ENCODE measurements around the gene RIMS1. TPM values are rescaled to one million over a fixed set of nuclear protein-coding genes. Genes with fewer than 3 reads are reported as not detected.

RIMS1 gene
- total RNA-seq, 4 donors from 2014 or later = 0.17 to 0.89 (median 0.44) TPM

- Histone ChIP-seq H3K27me3 (no peaks in the 10 kb centered on the region), H3K4me3 (replicated peaks in 1 of 3) (no peak overlapping the region), H3K9me3 (no peaks in the 10 kb centered on the region), H3K4me1 (no peaks in the 10 kb centered on the region), H3K27ac (no peak overlapping the region), H3K36me3 (no peaks in the 10 kb centered on the region)
- intact Hi-C loops (cut with DNase I) = no loop called here
- 83 to 88% methylated on average over 2 of the region's 2 CpGs for WGBS, 2 donors
- DNase-seq = no peak
- TF ChIP-seq CTCF (IDR thresholded peaks at IDR 0.05) (no peak), POLR2A (IDR thresholded peaks at IDR 0.05) (no peak)
These were observed 317.6 kb downstream of the RIMS1 start for GRCh38 chr6:72203983-72204382.

- intact Hi-C loops (cut with DNase I) = no loop called here
- Histone ChIP-seq H3K27me3 (no peaks in the 10 kb centered on the region), H3K36me3 (no peaks in the 10 kb centered on the region), H3K9me3 (no peaks in the 10 kb centered on the region), H3K4me3 (replicated peaks in 1 of 3) (no peak overlapping the region), H3K27ac (no peak overlapping the region), H3K4me1 (no peaks in the 10 kb centered on the region)
- no peak for DNase-seq
- TF ChIP-seq CTCF (IDR thresholded peaks at IDR 0.05) (no peak), POLR2A (IDR thresholded peaks at IDR 0.05) (no peak)
These were observed 319.1 kb downstream of the RIMS1 start for GRCh38 chr6:72205500-72205899.

- intact Hi-C loops (cut with DNase I) = no loop called here
- DNase-seq = no peak
- no peaks in the 10 kb centered on the region for H3K9me3 ChIP-seq
- no peaks in the 10 kb centered on the region for H3K36me3 ChIP-seq
- WGBS, 2 donors = 70 to 73% methylated on average over 3 of the region's 3 CpGs
- no peak overlapping the region for H3K27ac ChIP-seq
- no peaks in the 10 kb centered on the region for H3K27me3 ChIP-seq
- no peaks in the 10 kb centered on the region for H3K4me1 ChIP-seq
- H3K4me3 ChIP-seq (replicated peaks in 1 of 3) = no peak overlapping the region
- no peak for TF ChIP-seq POLR2A (IDR thresholded peaks at IDR 0.05)
- TF ChIP-seq CTCF (IDR thresholded peaks at IDR 0.05) = no peak
These were observed 320.3 kb downstream of the RIMS1 start for GRCh38 chr6:72206606-72207005.

GRCh38 chr6:72212686-72213085 lies 326.3 kb downstream of the RIMS1 start:
- intact Hi-C loops (cut with DNase I) = no loop called here
- H3K4me1 ChIP-seq = no peaks in the 10 kb centered on the region
- no peak for TF ChIP-seq POLR2A (IDR thresholded peaks at IDR 0.05)
- no peak for TF ChIP-seq CTCF (IDR thresholded peaks at IDR 0.05)
- no peaks in the 10 kb centered on the region for H3K27me3 ChIP-seq
- no peak overlapping the region for H3K27ac ChIP-seq
- no peak overlapping the region for H3K4me3 ChIP-seq (replicated peaks in 1 of 3)
- 59 to 62% methylated on average over 3 of the region's 3 CpGs for WGBS, 2 donors
- no peak for DNase-seq
- H3K9me3 ChIP-seq = no peaks in the 10 kb centered on the region
- no peaks in the 10 kb centered on the region for H3K36me3 ChIP-seq

GRCh38 chr6:72213654-72214053 lies 327.3 kb downstream of the RIMS1 start:
- H3K4me1 ChIP-seq = no peaks in the 10 kb centered on the region
- no peaks in the 10 kb centered on the region for H3K27me3 ChIP-seq
- no peak for DNase-seq
- intact Hi-C loops (cut with DNase I) = no loop called here
- no peaks in the 10 kb centered on the region for H3K9me3 ChIP-seq
- no peaks in the 10 kb centered on the region for H3K36me3 ChIP-seq
- no peak for TF ChIP-seq CTCF (IDR thresholded peaks at IDR 0.05)
- no peak for TF ChIP-seq POLR2A (IDR thresholded peaks at IDR 0.05)
- WGBS, 2 donors = 93 to 98% methylated on average over 1 of the region's 1 CpG
- H3K27ac ChIP-seq = no peak overlapping the region
- no peak overlapping the region for H3K4me3 ChIP-seq (replicated peaks in 1 of 3)
